HG02943 (cell line): ENCODE data around the gene SPTLC1.
"Not testable (repeated sequence)": the region's sequence is repeated elsewhere in the genome, so short reads cannot be mapped to it uniquely, and the experiment has no call there.

Source experiments
- ATAC-seq: cut with Tn5 transposase; IDR thresholded peaks from one replicate; pipeline ENCODE4 v1.9.1; 2021; ENCODE audit warnings: mild to moderate bottlenecking, low read depth, moderate library complexity; ENCODE audit not compliant: unreplicated experiment

SPTLC1 gene

DNA sequence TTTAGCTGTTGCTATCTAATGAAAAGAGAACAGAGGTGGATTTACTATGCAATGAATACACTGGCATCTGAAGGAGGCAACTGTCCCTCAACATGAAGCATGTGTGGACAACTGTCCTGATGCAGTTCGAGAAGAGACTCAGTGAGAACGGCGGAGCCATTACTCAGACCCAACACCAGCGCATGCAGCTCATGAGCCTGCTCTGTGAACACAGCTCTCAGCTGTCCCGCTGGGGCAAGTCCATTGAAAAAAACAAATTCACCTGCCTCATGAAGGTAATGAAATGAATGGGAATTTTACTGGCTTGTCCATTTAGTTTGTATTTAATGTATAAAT is 78.8 kb downstream of the SPTLC1 start:
- no peak for ATAC-seq

DNA sequence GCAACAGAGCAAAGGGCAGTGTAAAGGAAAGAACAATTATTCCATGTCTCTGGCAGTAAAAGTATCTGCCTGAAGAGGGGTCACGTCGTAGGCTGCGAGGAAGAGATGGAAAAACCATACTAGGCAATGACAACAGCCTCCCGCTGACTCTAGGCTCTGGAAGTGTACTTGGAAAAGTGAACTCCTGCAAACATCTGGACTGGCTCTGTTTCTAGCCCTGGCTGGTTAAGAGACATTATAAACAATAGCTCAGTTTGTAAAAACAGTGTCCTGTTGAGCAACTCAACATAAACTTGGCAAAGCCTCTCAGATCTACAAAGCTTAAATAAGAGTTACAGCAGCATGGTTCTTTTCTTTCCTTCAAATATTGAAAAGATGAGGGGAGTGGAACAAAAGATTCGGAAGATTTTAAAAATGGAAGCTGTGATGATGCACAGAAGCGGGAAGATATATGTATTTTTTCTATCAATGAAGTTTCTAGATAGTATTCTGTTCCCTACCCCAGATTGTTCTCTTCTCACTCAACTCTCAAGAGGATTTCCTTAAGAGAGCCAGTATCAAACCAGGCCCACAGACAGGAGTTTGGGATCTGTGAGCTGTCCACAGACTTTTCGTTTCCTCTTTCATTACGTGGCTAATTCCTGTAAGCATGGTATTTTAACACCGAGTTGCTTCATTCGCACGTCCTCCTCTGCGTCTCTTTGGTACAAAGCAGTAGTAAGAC is 79.4 kb downstream of the SPTLC1 start:
- ATAC-seq = no peak

- no peak for ATAC-seq
Observed at GRCh38 chr9:92035146-92035545, 80.1 kb downstream of the SPTLC1 start.

DNA sequence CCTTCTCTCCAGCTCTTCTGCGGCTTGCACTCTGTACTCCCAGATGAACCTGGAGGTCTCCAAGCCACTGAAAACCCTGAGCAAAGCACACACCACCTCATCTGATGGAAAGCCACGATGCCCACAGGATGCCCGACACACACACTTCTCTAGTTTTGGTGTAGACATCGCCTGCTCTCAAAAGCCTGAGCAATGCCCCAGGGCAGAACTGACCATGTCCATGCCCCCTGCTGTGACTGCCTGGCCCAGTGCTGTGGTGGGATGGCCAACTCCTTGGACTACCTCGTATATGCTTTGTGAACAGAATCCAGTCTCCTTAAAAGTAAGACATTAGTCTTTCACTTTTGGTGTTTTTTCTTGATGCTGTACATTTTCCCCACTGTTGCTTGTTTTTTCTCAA is 81.2 kb downstream of the SPTLC1 start:
- no peak for ATAC-seq

DNA sequence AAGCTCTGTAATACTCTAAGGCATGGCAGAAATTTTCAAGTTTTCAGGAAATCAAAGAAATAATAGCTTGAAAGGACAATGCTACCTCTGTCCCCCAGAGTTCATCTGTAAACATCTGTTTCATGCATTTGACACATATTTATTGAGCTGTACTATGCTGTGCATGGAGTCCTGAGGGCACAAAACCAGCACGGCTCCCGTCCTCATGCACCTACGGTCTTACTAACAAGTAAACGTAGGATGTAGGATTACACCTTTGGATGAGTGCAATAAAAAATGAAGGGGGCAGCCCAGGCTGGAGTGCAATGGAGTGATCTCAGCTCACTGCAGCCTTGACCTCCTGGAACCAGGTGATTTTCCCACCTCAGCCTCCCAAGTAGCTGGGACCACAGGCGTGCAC is 81.9 kb downstream of the SPTLC1 start:
- no peak for ATAC-seq

GRCh38 chr9:92032891-92033290 is 82.3 kb downstream of the SPTLC1 start:
- ATAC-seq = no peak

GRCh38 chr9:92030367-92030766 is 84.8 kb downstream of the SPTLC1 start:
- no peak for ATAC-seq

GRCh38 chr9:92029553-92029952 is 85.7 kb downstream of the SPTLC1 start:
- ATAC-seq = no peak

- ATAC-seq = no peak
Observed at GRCh38 chr9:92026206-92027002, 88.8 kb downstream of the SPTLC1 start.

DNA sequence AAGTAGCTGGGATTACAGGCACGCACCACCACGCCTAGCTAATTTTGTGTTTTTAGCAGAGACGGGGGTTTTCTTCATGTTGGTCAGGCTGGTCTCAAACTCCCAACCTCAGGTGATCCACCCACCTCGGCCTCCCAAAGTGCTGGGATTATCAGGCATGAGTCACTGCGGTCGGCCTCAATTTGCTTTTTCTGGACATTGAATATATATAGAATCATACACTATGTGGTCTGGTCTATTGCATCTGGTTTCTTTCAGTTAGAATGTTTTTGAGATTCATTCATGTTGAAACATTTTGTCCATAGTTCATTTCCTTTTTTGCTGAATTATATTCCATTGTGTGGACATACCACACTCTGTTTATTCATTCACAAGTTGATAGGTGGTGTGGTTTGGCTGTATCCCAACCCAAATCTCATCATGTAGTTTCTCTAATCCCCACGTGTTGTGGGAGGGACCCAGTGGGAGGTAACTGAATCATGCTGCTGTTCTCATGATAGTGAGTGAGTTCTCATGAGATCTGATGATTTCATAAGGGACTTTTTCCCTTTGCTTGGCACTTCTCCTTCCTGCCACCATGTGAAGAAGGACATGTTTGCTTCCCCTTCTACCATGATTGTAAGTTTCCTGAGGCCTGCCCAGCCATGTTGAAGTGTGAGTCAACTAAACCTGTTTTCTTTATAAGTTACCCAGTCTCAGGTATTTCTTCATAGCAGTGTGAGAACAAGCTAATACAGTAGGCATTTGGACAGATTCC is 93.2 kb downstream of the SPTLC1 start:
- ATAC-seq = not testable (repeated sequence)

DNA sequence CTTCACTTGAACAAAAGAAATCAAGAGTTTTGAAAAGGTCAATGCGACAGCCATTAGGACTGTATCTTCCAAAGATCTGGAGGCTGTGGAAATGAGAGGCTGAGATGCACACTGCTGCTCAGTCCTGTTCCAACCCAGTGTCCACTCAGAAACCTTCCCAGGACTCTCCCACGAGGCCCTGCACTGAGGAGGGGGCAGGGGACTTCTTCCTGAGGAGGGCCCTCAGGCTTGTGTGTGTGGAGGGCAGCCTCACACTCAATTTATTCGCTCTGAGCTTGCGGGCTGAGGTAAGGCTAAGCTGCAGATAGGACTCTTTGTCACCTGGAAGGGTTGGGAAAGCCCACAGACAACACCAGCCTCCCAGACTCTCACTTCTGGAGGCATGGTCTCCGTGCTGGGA is 95.6 kb downstream of the SPTLC1 start:
- ATAC-seq = no peak

DNA sequence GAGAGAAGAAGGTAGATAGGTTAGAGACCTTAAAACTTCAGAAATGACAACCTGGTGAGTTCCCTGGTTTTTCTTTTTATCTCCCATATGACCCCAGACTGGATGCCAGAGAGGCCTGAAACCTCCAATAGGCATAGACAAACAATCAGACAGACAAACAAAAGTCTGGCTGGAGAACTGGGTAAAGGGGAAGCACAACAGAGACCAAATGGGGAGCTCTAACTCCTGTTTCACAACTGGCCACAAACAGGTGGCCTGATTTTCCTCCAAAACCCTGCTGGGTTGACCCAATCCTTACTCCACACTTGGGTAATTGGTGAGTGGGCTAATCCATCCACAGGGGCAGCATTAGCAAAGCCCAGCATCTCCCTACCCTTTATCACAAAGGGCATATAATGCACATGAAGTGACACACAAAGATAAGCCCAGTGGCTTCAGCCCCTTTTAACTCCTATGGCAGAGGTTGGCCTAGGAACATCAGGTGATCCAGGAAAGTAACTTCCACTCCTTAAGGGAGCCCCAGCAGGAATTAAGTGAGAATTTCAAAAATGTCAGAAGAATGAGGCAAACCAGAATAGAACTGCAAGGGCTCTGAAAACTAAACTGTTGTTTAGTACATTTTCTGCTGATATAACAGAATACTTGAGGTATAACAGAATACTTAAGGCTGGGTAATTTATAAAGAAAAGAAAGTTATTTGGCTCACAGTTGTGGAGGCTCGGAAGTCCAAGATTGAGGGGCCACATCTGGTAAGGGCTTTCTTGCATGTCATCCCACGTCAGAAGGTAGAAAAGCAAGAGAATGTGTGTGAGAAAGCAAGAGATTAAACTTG is 104.3 kb downstream of the SPTLC1 start:
- ATAC-seq = no peak

- not testable (repeated sequence) for ATAC-seq
Observed at GRCh38 chr9:92010253-92010652, 105.0 kb downstream of the SPTLC1 start.

DNA sequence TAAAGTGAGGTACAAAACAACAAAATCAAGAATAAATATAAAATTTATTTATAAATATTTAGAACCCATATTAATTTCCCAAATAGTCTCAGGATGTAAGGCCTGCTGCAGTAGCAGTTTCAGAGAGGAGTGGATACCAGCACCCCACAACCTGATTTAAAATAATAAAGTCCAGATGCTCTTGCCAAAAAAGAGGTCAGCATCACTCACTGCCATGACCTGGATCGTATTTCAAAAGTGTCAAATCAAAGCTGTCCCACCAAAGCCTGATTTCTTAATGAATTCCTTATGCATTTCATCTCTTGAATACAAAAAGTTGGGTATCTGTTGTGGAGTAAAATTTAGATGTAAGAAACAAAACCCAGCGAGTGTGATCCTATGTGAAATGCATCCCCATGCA is 107.2 kb downstream of the SPTLC1 start:
- no peak for ATAC-seq

GRCh38 chr9:92004045-92004392 is 111.2 kb downstream of the SPTLC1 start:
- no peak for ATAC-seq

GRCh38 chr9:92003308-92004044 is 111.7 kb downstream of the SPTLC1 start:
- ATAC-seq = no peak

DNA sequence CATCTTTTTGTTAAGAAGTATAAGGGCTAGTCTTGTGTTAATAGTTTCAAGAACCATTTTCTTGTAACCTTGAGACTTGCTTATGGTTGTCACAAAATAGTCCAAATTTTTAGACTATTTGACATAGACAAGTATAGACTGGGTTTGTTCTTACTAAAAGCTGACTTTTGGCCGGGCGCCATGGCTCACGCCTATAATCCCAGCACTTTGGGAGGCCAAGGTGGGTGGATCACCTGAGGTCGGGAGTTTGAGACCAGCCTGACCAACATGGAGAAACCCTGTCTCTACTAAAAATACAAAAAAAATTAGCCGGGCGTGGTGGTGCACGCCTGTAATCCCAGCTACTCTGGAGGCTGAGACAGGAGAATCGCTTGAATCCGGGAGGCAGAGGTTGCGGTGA is 113.3 kb downstream of the SPTLC1 start:
- ATAC-seq = not testable (repeated sequence)

DNA sequence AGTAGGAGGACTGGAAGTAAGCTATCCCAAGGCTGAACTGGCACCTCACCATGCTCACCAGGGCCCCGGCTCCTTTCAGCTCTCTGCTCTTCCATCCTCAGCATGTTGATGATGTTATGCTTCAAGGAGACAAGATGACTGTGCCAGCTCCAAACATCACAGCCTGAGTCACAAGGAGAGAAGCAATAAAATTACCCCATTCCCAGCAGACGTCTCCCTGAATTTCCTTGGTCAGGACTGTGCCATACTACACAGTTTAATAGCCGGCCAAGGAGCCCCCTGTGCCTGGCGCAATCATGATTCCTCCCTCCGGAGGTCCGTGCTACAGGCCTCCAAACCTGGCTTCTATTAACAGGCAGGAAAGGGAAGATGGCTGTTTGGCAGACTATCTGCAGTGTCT is 114.0 kb downstream of the SPTLC1 start:
- ATAC-seq = no peak

- ATAC-seq = no peak
Observed at GRCh38 chr9:91995000-91995655, 120.1 kb downstream of the SPTLC1 start.
